Measurements from ENCODE around the gene TMEM101. TPM values are rescaled to one million over a fixed set of nuclear protein-coding genes. Genes with fewer than 3 reads are reported as not detected.

TMEM101 gene
- total and polyA plus RNA-seq, 2 of the 13 experiments (the other 11 are each of a cell fraction or from before 2014, with no cell fraction given) = 72.0 to 100 TPM

DNA sequence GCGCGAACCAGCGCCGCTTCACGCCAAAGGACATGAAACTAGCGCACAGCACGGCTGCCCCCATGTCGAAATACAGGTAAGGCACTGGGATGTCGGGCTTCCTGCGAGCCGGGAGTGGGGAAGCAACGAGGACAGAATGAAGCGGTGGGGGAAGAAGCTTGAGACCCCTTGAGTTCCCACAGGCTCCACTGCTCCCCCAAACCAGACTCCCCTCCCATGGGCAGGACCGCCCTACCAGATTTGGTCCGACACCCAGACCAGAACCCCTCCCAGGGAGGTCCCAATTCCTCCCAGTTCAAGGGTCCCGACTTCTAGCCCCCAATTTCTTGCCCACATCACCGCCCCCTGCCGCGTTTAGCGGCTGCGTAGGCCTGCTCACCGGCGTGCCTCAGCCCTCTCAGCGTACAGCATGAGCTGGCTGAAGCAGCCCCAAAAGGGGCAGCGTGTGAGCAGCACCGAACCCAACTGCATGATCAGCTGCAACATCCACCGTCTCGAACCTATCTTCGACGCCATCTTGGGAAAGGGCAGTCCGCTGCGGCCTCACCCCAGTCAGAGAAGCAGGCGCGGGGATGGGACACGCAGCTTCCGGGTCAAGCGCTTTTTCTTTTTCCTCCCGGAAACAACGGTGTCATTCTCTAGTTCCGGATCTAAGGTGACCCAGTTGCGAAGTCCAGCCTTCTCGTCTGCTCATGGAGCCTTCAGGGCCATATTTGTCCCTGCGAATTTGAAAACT is at the start of gene TMEM101 (continued):
- TF ChIP-seq MXI1 (IDR thresholded peaks at IDR 0.05; ENCODE audit: borderline replicate concordance, low read depth, low read length) (peak; percentile 84; the same call in 2 of the 3 replicates), PCBP2 (optimal IDR thresholded peaks at IDR 0.05; ENCODE audit: low read depth, low read length, poor library complexity, severe bottlenecking) (no peak), XBP1 (CRISPR knock-in tag; IDR thresholded peaks at IDR 0.05) (no peak), FOXC1 (CRISPR knock-in tag; IDR thresholded peaks at IDR 0.05; ENCODE audit: borderline replicate concordance) (peak; percentile 83), RFX5 (IDR thresholded peaks at IDR 0.05; ENCODE audit: low read depth, low read length) (peak; percentile 83), ZNF788 (CRISPR knock-in tag; IDR thresholded peaks at IDR 0.05; ENCODE audit: borderline replicate concordance) (peak; percentile 99), ZNF230 (CRISPR knock-in tag; IDR thresholded peaks at IDR 0.05) (peak; percentile 85; the same call in 1 of the 2 replicates), ZBTB42 (CRISPR knock-in tag; IDR thresholded peaks at IDR 0.05) (0 out of 2 replicates have a peak, but pooled peaks have one; percentile 73), MIXL1 (CRISPR knock-in tag; IDR thresholded peaks at IDR 0.05) (peak; percentile 88), ZFX (CRISPR knock-in tag; IDR thresholded peaks at IDR 0.05; ENCODE audit: low read depth) (peak; percentile 91), THAP11 (CRISPR knock-in tag; IDR thresholded peaks at IDR 0.05) (peak; percentile 97), ZSCAN20 (CRISPR knock-in tag; IDR thresholded peaks at IDR 0.05; ENCODE audit: borderline replicate concordance) (no peak), ZNF350 (CRISPR knock-in tag; IDR thresholded peaks at IDR 0.05; ENCODE audit: borderline replicate concordance, low read depth) (peak; percentile 99), SMYD3 (CRISPR knock-in tag; IDR thresholded peaks at IDR 0.05) (peak; percentile 93; the same call in 1 of the 2 replicates), ZNF720 (CRISPR knock-in tag; IDR thresholded peaks at IDR 0.05) (peak; percentile 92; the same call in 1 of the 2 replicates), MIER3 (CRISPR knock-in tag; IDR thresholded peaks at IDR 0.05; ENCODE audit: borderline replicate concordance) (peak; percentile 95), ZNF160 (CRISPR knock-in tag; IDR thresholded peaks at IDR 0.05) (peak; percentile 40; the same call in 1 of the 2 replicates), FOXJ3 (CRISPR knock-in tag; IDR thresholded peaks at IDR 0.05; ENCODE audit: borderline replicate concordance) (peak; percentile 73)
- TF ChIP-seq, protein P1, sequence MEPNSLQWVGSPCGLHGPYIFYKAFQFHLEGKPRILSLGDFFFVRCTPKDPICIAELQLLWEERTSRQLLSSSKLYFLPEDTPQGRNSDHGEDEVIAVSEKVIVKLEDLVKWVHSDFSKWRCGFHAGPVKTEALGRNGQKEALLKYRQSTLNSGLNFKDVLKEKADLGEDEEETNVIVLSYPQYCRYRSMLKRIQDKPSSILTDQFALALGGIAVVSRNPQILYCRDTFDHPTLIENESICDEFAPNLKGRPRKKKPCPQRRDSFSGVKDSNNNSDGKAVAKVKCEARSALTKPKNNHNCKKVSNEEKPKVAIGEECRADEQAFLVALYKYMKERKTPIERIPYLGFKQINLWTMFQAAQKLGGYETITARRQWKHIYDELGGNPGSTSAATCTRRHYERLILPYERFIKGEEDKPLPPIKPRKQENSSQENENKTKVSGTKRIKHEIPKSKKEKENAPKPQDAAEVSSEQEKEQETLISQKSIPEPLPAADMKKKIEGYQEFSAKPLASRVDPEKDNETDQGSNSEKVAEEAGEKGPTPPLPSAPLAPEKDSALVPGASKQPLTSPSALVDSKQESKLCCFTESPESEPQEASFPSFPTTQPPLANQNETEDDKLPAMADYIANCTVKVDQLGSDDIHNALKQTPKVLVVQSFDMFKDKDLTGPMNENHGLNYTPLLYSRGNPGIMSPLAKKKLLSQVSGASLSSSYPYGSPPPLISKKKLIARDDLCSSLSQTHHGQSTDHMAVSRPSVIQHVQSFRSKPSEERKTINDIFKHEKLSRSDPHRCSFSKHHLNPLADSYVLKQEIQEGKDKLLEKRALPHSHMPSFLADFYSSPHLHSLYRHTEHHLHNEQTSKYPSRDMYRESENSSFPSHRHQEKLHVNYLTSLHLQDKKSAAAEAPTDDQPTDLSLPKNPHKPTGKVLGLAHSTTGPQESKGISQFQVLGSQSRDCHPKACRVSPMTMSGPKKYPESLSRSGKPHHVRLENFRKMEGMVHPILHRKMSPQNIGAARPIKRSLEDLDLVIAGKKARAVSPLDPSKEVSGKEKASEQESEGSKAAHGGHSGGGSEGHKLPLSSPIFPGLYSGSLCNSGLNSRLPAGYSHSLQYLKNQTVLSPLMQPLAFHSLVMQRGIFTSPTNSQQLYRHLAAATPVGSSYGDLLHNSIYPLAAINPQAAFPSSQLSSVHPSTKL (CRISPR knock-in tag; IDR thresholded peaks at IDR 0.05) = peak; percentile 87
- TF ChIP-seq, protein P2, sequence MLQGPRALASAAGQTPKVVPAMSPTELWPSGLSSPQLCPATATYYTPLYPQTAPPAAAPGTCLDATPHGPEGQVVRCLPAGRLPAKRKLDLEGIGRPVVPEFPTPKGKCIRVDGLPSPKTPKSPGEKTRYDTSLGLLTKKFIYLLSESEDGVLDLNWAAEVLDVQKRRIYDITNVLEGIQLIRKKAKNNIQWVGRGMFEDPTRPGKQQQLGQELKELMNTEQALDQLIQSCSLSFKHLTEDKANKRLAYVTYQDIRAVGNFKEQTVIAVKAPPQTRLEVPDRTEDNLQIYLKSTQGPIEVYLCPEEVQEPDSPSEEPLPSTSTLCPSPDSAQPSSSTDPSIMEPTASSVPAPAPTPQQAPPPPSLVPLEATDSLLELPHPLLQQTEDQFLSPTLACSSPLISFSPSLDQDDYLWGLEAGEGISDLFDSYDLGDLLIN (CRISPR knock-in tag; IDR thresholded peaks at IDR 0.05; ENCODE audit: borderline replicate concordance) = 0 out of 2 replicates have a peak, but pooled peaks have one; percentile 52
- TF ChIP-seq, protein P3, sequence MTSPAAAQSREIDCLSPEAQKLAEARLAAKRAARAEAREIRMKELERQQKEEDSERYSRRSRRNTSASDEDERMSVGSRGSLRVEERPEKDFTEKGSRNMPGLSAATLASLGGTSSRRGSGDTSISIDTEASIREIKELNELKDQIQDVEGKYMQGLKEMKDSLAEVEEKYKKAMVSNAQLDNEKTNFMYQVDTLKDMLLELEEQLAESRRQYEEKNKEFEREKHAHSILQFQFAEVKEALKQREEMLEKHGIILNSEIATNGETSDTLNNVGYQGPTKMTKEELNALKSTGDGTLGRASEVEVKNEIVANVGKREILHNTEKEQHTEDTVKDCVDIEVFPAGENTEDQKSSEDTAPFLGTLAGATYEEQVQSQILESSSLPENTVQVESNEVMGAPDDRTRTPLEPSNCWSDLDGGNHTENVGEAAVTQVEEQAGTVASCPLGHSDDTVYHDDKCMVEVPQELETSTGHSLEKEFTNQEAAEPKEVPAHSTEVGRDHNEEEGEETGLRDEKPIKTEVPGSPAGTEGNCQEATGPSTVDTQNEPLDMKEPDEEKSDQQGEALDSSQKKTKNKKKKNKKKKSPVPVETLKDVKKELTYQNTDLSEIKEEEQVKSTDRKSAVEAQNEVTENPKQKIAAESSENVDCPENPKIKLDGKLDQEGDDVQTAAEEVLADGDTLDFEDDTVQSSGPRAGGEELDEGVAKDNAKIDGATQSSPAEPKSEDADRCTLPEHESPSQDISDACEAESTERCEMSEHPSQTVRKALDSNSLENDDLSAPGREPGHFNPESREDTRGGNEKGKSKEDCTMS (CRISPR knock-in tag; conservative IDR thresholded peaks at IDR 0.05) = no peak

All from HepG2 (cell line).